ENCODE measurements around the gene TOP3B. TPM values are rescaled to one million over a fixed set of nuclear protein-coding genes. Genes with fewer than 3 reads are reported as not detected.

The TOP3B gene
- total and polyA plus RNA-seq, 9 of the 15 experiments (the other 6 are each of a cell fraction or from before 2014, with no cell fraction given) = 3.0 to 188 (median 112) TPM

GRCh38 chr22:21937041-21937820 is 45.4 kb downstream of the TOP3B start:
- FAIRE-seq = no peak
- Histone ChIP-seq H3K9me1 (ENCODE audit: control insufficient read depth, insufficient read depth, low read length) (peaks cover 8% of the 10 kb centered on the region), H3K27me3 (ENCODE audit: control insufficient read depth in 2 of 2, insufficient read depth in 2 of 2, low read length in 2 of 2) (no peaks in the 10 kb centered on the region), H3K9me3 (replicated peaks; ENCODE audit: control insufficient read depth, insufficient read depth, low read depth, low read length) (no peaks in the 10 kb centered on the region), H3K4me3 (no peak overlapping the region), H3K4me2 (ENCODE audit: insufficient read depth, low read length) (peak overlapping the region; percentile 94), H3K79me2 (ENCODE audit: control insufficient read depth, insufficient read depth, low read length) (peaks cover 4% of the 10 kb centered on the region; the same call in 1 of the 3 replicates), H2AFZ (ENCODE audit: low read depth, low read length) (peak overlapping the region; percentile 96), H4K20me1 (replicated peaks; ENCODE audit: control insufficient read depth, insufficient read depth, low read length) (peaks cover 3% of the 10 kb centered on the region; the same call in 1 of the 2 replicates), H3K36me3 (ENCODE audit: control insufficient read depth, insufficient read depth, low read length) (peaks cover 83% of the 10 kb centered on the region), H3K9ac (ENCODE audit: insufficient read depth in 1 of 2, low read depth in 2 of 2, low read length in 2 of 2) (peak overlapping the region; percentile 85 to 92; a peak in 3 of 4 replicates), H3K4me1 (replicated peaks in 1 of 2; ENCODE audit: control insufficient read depth in 2 of 2, insufficient read depth in 2 of 2, low read length in 2 of 2) (peaks cover 12 to 50% of the 10 kb centered on the region in 2 experiments), H3K27ac (ENCODE audit: extremely low read depth, low read depth, low read length) (peak overlapping the region; percentile 85; the same call in 1 of the 3 replicates)
- no peak for DNase-seq (ENCODE audit: extremely low read depth in 1 of 4, low spot score in 3 of 4)
- BruUV-seq (replicated peaks) = no TSS peak
- CTCF ChIA-PET (ENCODE audit: low intra/inter-chr PET ratio) = interaction anchor here (0.5 to 9.2 kb wide), 21 partner anchors 7 to 1555 kb away, joined by 3 to 609 read pairs (median 4); partner anchors contain the start of genes MAPK1, PPIL2, PPM1F and SDF2L1
- in situ Hi-C loops (cut with MboI) = loop anchor here (25.0 kb wide), 3 partner anchors 400 to 800 kb away; partner anchors contain the start of gene HIC2
- TF ChIP-seq SPI1 (IDR thresholded peaks at IDR 0.05; ENCODE audit: borderline replicate concordance, low read depth, low read length) = 0 out of 2 replicates have a peak, but pooled peaks have one; percentile 37
- TF ChIP-seq, protein P1, sequence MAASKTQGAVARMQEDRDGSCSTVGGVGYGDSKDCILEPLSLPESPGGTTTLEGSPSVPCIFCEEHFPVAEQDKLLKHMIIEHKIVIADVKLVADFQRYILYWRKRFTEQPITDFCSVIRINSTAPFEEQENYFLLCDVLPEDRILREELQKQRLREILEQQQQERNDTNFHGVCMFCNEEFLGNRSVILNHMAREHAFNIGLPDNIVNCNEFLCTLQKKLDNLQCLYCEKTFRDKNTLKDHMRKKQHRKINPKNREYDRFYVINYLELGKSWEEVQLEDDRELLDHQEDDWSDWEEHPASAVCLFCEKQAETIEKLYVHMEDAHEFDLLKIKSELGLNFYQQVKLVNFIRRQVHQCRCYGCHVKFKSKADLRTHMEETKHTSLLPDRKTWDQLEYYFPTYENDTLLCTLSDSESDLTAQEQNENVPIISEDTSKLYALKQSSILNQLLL (CRISPR knock-in tag; IDR thresholded peaks at IDR 0.05; ENCODE audit: borderline replicate concordance) = no peak
- no peak for TF ChIP-seq ZKSCAN3 (CRISPR knock-in tag; IDR thresholded peaks at IDR 0.05)
- peak in 1 of 2 experiments; percentile 65; a peak in 1 of 4 replicates for TF ChIP-seq RCOR1 (IDR thresholded peaks at IDR 0.05; ENCODE audit: borderline replicate concordance in 1 of 2, low read depth in 2 of 2, low read length in 2 of 2)
- peak; percentile 21 for TF ChIP-seq SP2 (IDR thresholded peaks at IDR 0.05; ENCODE audit: extremely low read depth, low read depth, low read length, poor library complexity, severe bottlenecking)
- POLR2A ChIA-PET = interaction anchor here (0.5 to 49.7 kb wide), 39 partner anchors 4 to 966 kb away, joined by 3 to 1041 read pairs (median 4); partner anchors contain the start of genes MAPK1, PPIL2, PPM1F and SDF2L1
- 90% methylated on average over 20 of the region's 20 CpGs for WGBS (ENCODE audit: insufficient coverage, low coverage, missing lambda C conversion rate)
- intact Hi-C loops (cut with micrococcal nuclease) = loop anchor here (5.0 kb wide), 2 partner anchors 45 to 110 kb away; partner anchors contain the start of gene TOP3B
- ATAC-seq = no peak; the same call in 2 of the 3 replicates
